Measurements from ENCODE around the gene IL27RA.
A peak's percentile ranks its signal among the peaks of the same experiment; 100 is the strongest.

IL27RA gene

GRCh38 chr19:14056741-14057356, 25.3 kb downstream of the IL27RA start:
- no peak for DNase-seq (ENCODE audit: low spot score)
- no peak for FAIRE-seq

- FAIRE-seq (no peak), DNase-seq (ENCODE audit: low spot score) (no peak)
Measured at GRCh38 chr19:14058182-14059092, 26.9 kb downstream of the IL27RA start.

- FAIRE-seq (no peak), DNase-seq (ENCODE audit: low spot score) (no peak)
Measured at GRCh38 chr19:14059093-14059480, 27.5 kb downstream of the IL27RA start.

GRCh38 chr19:14059652-14060155, 28.1 kb downstream of the IL27RA start:
- FAIRE-seq, result no peak
- no peak for DNase-seq (ENCODE audit: low spot score)

- no peak for FAIRE-seq
- no peak for DNase-seq (ENCODE audit: low spot score)
Measured at GRCh38 chr19:14061081-14061749, 29.7 kb downstream of the IL27RA start.

- DNase-seq (ENCODE audit: low spot score), result no peak
- FAIRE-seq, result no peak
Measured at GRCh38 chr19:14061751-14062557, 30.4 kb downstream of the IL27RA start, which contains the start of gene PALM3. PALM3 (minus strand) TSS chr19:14062076; CDS start chr19:14061980, 96 bp downstream.

- FAIRE-seq (no peak), DNase-seq (ENCODE audit: low spot score) (no peak)
Measured at GRCh38 chr19:14062558-14062855, 30.9 kb downstream of the IL27RA start.

GRCh38 chr19:14063105-14063504, 31.5 kb downstream of the IL27RA start:
- no peak for DNase-seq (ENCODE audit: low spot score)
- no peak for FAIRE-seq

GRCh38 chr19:14066134-14066533, 34.6 kb downstream of the IL27RA start:
- no peak for DNase-seq (ENCODE audit: low spot score)
- FAIRE-seq, result no peak

- no peak for DNase-seq (ENCODE audit: low spot score)
- FAIRE-seq, result no peak
Measured at GRCh38 chr19:14070268-14071050, 38.9 kb downstream of the IL27RA start.

GRCh38 chr19:14072535-14073260, 41.1 kb downstream of the IL27RA start, which contains the start of gene MISP3:
MISP3 (plus strand) TSS chr19:14072786; CDS start chr19:14073310, 524 bp downstream.
- no peak for FAIRE-seq
- no peak for DNase-seq (ENCODE audit: low spot score)

- FAIRE-seq (no peak), DNase-seq (ENCODE audit: low spot score) (peak; percentile 68)
Measured at GRCh38 chr19:14073261-14073924, 41.8 kb downstream of the IL27RA start.

GRCh38 chr19:14073925-14074838, 42.6 kb downstream of the IL27RA start:
- DNase-seq (ENCODE audit: low spot score) (no peak), FAIRE-seq (no peak)

GRCh38 chr19:14078411-14078810, 46.8 kb downstream of the IL27RA start:
- DNase-seq (ENCODE audit: low spot score), result no peak
- no peak for FAIRE-seq

- no peak for FAIRE-seq
- DNase-seq (ENCODE audit: low spot score), result peak; percentile 92
Measured at GRCh38 chr19:14080887-14081796, 49.6 kb downstream of the IL27RA start.

- FAIRE-seq, result no peak
- no peak for DNase-seq (ENCODE audit: low spot score)
Measured at GRCh38 chr19:14081797-14082674, 50.5 kb downstream of the IL27RA start.
